Stimulated activated CD8-positive, alpha-beta memory T cell treated with anti-CD3 and anti-CD28 coated beads, Interleukin-12 subunit alpha, Interleukin-12 subunit beta, amount 100 ng/mL, for 4 hours (primary cell): ENCODE measurements around the gene FXYD6.

Experiments
- DNase-seq: peaks from one replicate; pipeline ENCODE4 v3.0.0-alpha.2; 2020; ENCODE audit warnings: low read depth

FXYD6 gene

GRCh38 chr11:117884994-117885393 is 8.5 kb upstream of the FXYD6 start:
- no peak for DNase-seq

- no peak for DNase-seq
Observed at GRCh38 chr11:117883063-117883462, 6.6 kb upstream of the FXYD6 start.

GRCh38 chr11:117882311-117882905 is 6.0 kb upstream of the FXYD6 start:
- no peak for DNase-seq

- DNase-seq, result no peak
Observed at GRCh38 chr11:117881217-117881616, 4.8 kb upstream of the FXYD6 start.

GRCh38 chr11:117879516-117880480 is 3.3 kb upstream of the FXYD6 start:
- no peak for DNase-seq

- no peak for DNase-seq
Observed at GRCh38 chr11:117878939-117879475, 2.5 kb upstream of the FXYD6 start.

- DNase-seq, result no peak
Observed at GRCh38 chr11:117878314-117878938, 2.0 kb upstream of the FXYD6 start.

GRCh38 chr11:117877120-117877784 is 794 bp upstream of the FXYD6 start:
- DNase-seq, result no peak

GRCh38 chr11:117876059-117876340 is 458 bp downstream of the FXYD6 start:
- no peak for DNase-seq

GRCh38 chr11:117875382-117876058 is 938 bp downstream of the FXYD6 start:
- no peak for DNase-seq

GRCh38 chr11:117874910-117875381 is 1.5 kb downstream of the FXYD6 start:
- no peak for DNase-seq

- no peak for DNase-seq
Observed at GRCh38 chr11:117874253-117874909, 2.1 kb downstream of the FXYD6 start.

GRCh38 chr11:117873828-117874125 is 2.7 kb downstream of the FXYD6 start:
- no peak for DNase-seq

- DNase-seq, result no peak
Observed at GRCh38 chr11:117872975-117873827, 3.3 kb downstream of the FXYD6 start.

- DNase-seq, result no peak
Observed at GRCh38 chr11:117872420-117872961, 4.0 kb downstream of the FXYD6 start.

- DNase-seq, result no peak
Observed at GRCh38 chr11:117871784-117872183, 4.7 kb downstream of the FXYD6 start.

GRCh38 chr11:117871160-117871559 is 5.3 kb downstream of the FXYD6 start:
- DNase-seq, result no peak

GRCh38 chr11:117870103-117870952 is 6.1 kb downstream of the FXYD6 start:
- DNase-seq, result no peak

GRCh38 chr11:117869604-117870003 is 6.9 kb downstream of the FXYD6 start:
- DNase-seq, result no peak
